Measurements from ENCODE around the gene ETS2. TPM values are rescaled to one million over a fixed set of nuclear protein-coding genes. Genes with fewer than 3 reads are reported as not detected.

Gene ETS2
- total RNA-seq (2022; extraction: Qiagen RNA extraction; ENCODE audit: low read depth): 65.7 to 82.1 TPM (median 74.3 TPM) in 5 replicates

GRCh38 chr21:38805328-38806152, at the start of gene ETS2:
Gene ETS2, plus strand, starts transcription at chr21:38805929. Its CDS starts 4,106 bp downstream, at chr21:38810035.

Data from A549 treated with DMSO at 1 μM for 4 hours (cell line).